ENCODE measurements around the gene SF3B3.
"Not testable (repeated sequence)": the region's sequence is repeated elsewhere in the genome, so short reads cannot be mapped to it uniquely, and the experiment has no call there.

SF3B3 gene

GRCh38 chr16:70582280-70582978 lies 58.8 kb downstream of the SF3B3 start:
- Histone ChIP-seq H3K9me3 (ENCODE audit: low read depth, low read length) (no peaks in the 10 kb centered on the region), H3K9ac (ENCODE audit: insufficient read length) (no peak overlapping the region), H3K27ac (no peak overlapping the region), H3K4me3 (no peak overlapping the region), H3K36me3 (ENCODE audit: insufficient read depth, low read length) (no peaks in the 10 kb centered on the region)
- no peak for DNase-seq (ENCODE audit: low read depth, low spot score)
- no peak for TF ChIP-seq EZH2 (IDR thresholded peaks at IDR 0.05)
- no peak for TF ChIP-seq POLR2AphosphoS5 (IDR thresholded peaks at IDR 0.05; ENCODE audit: borderline replicate concordance, low read depth, low read length)

GRCh38 chr16:70586731-70587130 lies 63.1 kb downstream of the SF3B3 start:
- H3K9ac ChIP-seq (ENCODE audit: insufficient read length), result no peak overlapping the region
- no peaks in the 10 kb centered on the region for H3K9me3 ChIP-seq (ENCODE audit: low read depth, low read length)
- no peaks in the 10 kb centered on the region for H3K36me3 ChIP-seq (ENCODE audit: insufficient read depth, low read length)
- no peak overlapping the region for H3K27ac ChIP-seq
- H3K4me3 ChIP-seq, result no peak overlapping the region
- no peak for DNase-seq (ENCODE audit: low read depth, low spot score)
- TF ChIP-seq FOXP2 (optimal IDR thresholded peaks at IDR 0.05; ENCODE audit: control extremely low read depth, extremely low read length, insufficient read depth) (no peak), POLR2AphosphoS5 (IDR thresholded peaks at IDR 0.05; ENCODE audit: borderline replicate concordance, low read depth, low read length) (no peak)

GRCh38 chr16:70588565-70588964 lies 64.9 kb downstream of the SF3B3 start:
- H3K27ac ChIP-seq, result no peak overlapping the region
- H3K9ac ChIP-seq (ENCODE audit: insufficient read length), result no peak overlapping the region
- H3K4me3 ChIP-seq, result no peak overlapping the region
- H3K9me3 ChIP-seq (ENCODE audit: low read depth, low read length), result no peaks in the 10 kb centered on the region
- H3K36me3 ChIP-seq (ENCODE audit: insufficient read depth, low read length), result no peaks in the 10 kb centered on the region
- no peak for TF ChIP-seq FOXP2 (optimal IDR thresholded peaks at IDR 0.05; ENCODE audit: control extremely low read depth, extremely low read length, insufficient read depth)
- TF ChIP-seq POLR2AphosphoS5 (IDR thresholded peaks at IDR 0.05; ENCODE audit: borderline replicate concordance, low read depth, low read length), result no peak
- TF ChIP-seq EZH2 (IDR thresholded peaks at IDR 0.05), result no peak
- no peak for DNase-seq (ENCODE audit: low read depth, low spot score)

GRCh38 chr16:70589416-70589815 lies 65.8 kb downstream of the SF3B3 start:
- not testable (repeated sequence) for DNase-seq (ENCODE audit: low read depth, low spot score); H3K27ac ChIP-seq; H3K36me3 ChIP-seq (ENCODE audit: insufficient read depth, low read length); H3K9me3 ChIP-seq (ENCODE audit: low read depth, low read length); H3K4me3 ChIP-seq; H3K9ac ChIP-seq (ENCODE audit: insufficient read length)

- no peak overlapping the region for H3K4me3 ChIP-seq
- H3K27ac ChIP-seq, result no peak overlapping the region
- H3K36me3 ChIP-seq (ENCODE audit: insufficient read depth, low read length), result no peaks in the 10 kb centered on the region
- no peak overlapping the region for H3K9ac ChIP-seq (ENCODE audit: insufficient read length)
- no peaks in the 10 kb centered on the region for H3K9me3 ChIP-seq (ENCODE audit: low read depth, low read length)
- no peak for TF ChIP-seq FOXP2 (optimal IDR thresholded peaks at IDR 0.05; ENCODE audit: control extremely low read depth, extremely low read length, insufficient read depth)
- no peak for TF ChIP-seq EZH2 (IDR thresholded peaks at IDR 0.05)
- TF ChIP-seq POLR2AphosphoS5 (IDR thresholded peaks at IDR 0.05; ENCODE audit: borderline replicate concordance, low read depth, low read length), result no peak
- no peak for DNase-seq (ENCODE audit: low read depth, low spot score)
Observed at GRCh38 chr16:70589998-70590471, 66.4 kb downstream of the SF3B3 start.

- H3K9ac ChIP-seq (ENCODE audit: insufficient read length), result no peak overlapping the region
- DNase-seq (ENCODE audit: low read depth, low spot score), result no peak
- no peak overlapping the region for H3K4me3 ChIP-seq
- H3K27ac ChIP-seq, result no peak overlapping the region
- H3K36me3 ChIP-seq (ENCODE audit: insufficient read depth, low read length), result no peaks in the 10 kb centered on the region
- TF ChIP-seq EZH2 (IDR thresholded peaks at IDR 0.05) (no peak), FOXP2 (optimal IDR thresholded peaks at IDR 0.05; ENCODE audit: control extremely low read depth, extremely low read length, insufficient read depth) (no peak), POLR2AphosphoS5 (IDR thresholded peaks at IDR 0.05; ENCODE audit: borderline replicate concordance, low read depth, low read length) (no peak)
- H3K9me3 ChIP-seq (ENCODE audit: low read depth, low read length), result no peaks in the 10 kb centered on the region
Observed at GRCh38 chr16:70590722-70591415, 67.3 kb downstream of the SF3B3 start.

- no peak for TF ChIP-seq EZH2 (IDR thresholded peaks at IDR 0.05)
- no peak for TF ChIP-seq POLR2AphosphoS5 (IDR thresholded peaks at IDR 0.05; ENCODE audit: borderline replicate concordance, low read depth, low read length)
- TF ChIP-seq FOXP2 (optimal IDR thresholded peaks at IDR 0.05; ENCODE audit: control extremely low read depth, extremely low read length, insufficient read depth), result no peak
Observed at GRCh38 chr16:70591615-70592014, 68.0 kb downstream of the SF3B3 start.

GRCh38 chr16:70592106-70592571 lies 68.5 kb downstream of the SF3B3 start:
- Histone ChIP-seq H3K27ac (no peak overlapping the region), H3K9ac (ENCODE audit: insufficient read length) (no peak overlapping the region)
- TF ChIP-seq POLR2AphosphoS5 (IDR thresholded peaks at IDR 0.05; ENCODE audit: borderline replicate concordance, low read depth, low read length), result no peak
- no peak for TF ChIP-seq EZH2 (IDR thresholded peaks at IDR 0.05)
- no peak for TF ChIP-seq FOXP2 (optimal IDR thresholded peaks at IDR 0.05; ENCODE audit: control extremely low read depth, extremely low read length, insufficient read depth)

More at GRCh38 chr16:70591615-70592014, 68.0 kb downstream of the SF3B3 start:
- Histone ChIP-seq H3K9ac (ENCODE audit: insufficient read length) (no peak overlapping the region), H3K27ac (no peak overlapping the region), H3K4me3 (no peak overlapping the region), H3K9me3 (ENCODE audit: low read depth, low read length) (no peaks in the 10 kb centered on the region), H3K36me3 (ENCODE audit: insufficient read depth, low read length) (no peaks in the 10 kb centered on the region)
- DNase-seq (ENCODE audit: low read depth, low spot score), result no peak

More at GRCh38 chr16:70592106-70592571, 68.5 kb downstream of the SF3B3 start:
- DNase-seq (ENCODE audit: low read depth, low spot score), result no peak
- no peak overlapping the region for H3K4me3 ChIP-seq
- H3K36me3 ChIP-seq (ENCODE audit: insufficient read depth, low read length), result no peaks in the 10 kb centered on the region
- no peaks in the 10 kb centered on the region for H3K9me3 ChIP-seq (ENCODE audit: low read depth, low read length)
